ENCODE measurements around the gene ADK. TPM values are rescaled to one million over a fixed set of nuclear protein-coding genes. Genes with fewer than 3 reads are reported as not detected.
A peak's percentile ranks its signal among the peaks of the same experiment; 100 is the strongest.
"Not testable (repeated sequence)": the region's sequence is repeated elsewhere in the genome, so short reads cannot be mapped to it uniquely, and the experiment has no call there.

ADK gene
- total RNA-seq, 1 donor from 2014 or later = 28.5 TPM

DNA sequence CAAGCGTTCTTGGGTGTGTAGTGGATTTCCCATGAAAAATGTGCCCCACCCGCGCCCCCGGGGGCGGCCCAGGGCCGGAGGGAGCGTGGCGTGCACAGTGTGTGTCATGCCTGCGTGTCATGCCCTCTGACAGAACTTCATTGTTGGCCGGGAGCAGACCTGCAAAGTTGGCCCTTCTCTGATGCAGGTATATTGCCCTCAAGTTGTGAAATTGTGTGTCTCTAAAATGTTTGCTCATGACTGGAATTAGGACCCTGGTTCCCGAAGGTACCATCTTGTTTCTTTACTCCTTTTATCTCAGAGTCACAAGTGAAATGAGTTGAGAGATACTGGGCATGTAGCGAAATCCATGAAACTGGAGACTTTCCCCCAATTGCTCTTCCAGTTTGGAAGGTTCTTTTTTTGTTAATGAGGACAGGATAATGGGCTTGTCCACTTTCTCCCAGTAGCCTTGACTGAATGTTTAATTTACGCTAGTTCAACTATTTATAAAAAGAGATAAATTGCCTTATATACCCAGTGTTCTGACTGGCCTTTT lies 26.2 kb downstream of the ADK start:
- H3K4me1 Mint-ChIP-seq (ENCODE audit: unreplicated experiment) = peaks cover 11% of the 10 kb centered on the region
- H3K27me3 Mint-ChIP-seq = no peaks in the 10 kb centered on the region
- H3K27ac Mint-ChIP-seq = peak overlapping the region; percentile 97
- H3K36me3 Mint-ChIP-seq = peaks cover 3% of the 10 kb centered on the region
- TF ChIP-seq, protein P1, sequence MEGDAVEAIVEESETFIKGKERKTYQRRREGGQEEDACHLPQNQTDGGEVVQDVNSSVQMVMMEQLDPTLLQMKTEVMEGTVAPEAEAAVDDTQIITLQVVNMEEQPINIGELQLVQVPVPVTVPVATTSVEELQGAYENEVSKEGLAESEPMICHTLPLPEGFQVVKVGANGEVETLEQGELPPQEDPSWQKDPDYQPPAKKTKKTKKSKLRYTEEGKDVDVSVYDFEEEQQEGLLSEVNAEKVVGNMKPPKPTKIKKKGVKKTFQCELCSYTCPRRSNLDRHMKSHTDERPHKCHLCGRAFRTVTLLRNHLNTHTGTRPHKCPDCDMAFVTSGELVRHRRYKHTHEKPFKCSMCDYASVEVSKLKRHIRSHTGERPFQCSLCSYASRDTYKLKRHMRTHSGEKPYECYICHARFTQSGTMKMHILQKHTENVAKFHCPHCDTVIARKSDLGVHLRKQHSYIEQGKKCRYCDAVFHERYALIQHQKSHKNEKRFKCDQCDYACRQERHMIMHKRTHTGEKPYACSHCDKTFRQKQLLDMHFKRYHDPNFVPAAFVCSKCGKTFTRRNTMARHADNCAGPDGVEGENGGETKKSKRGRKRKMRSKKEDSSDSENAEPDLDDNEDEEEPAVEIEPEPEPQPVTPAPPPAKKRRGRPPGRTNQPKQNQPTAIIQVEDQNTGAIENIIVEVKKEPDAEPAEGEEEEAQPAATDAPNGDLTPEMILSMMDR (conservative IDR thresholded peaks at IDR 0.05) = no peak
- no peaks in the 10 kb centered on the region for H3K9me3 Mint-ChIP-seq
- peak; percentile 74 for DNase-seq (ENCODE audit: extremely low spot score, unreplicated experiment)
- peak overlapping the region; percentile 93 for H3K4me3 Mint-ChIP-seq

DNA sequence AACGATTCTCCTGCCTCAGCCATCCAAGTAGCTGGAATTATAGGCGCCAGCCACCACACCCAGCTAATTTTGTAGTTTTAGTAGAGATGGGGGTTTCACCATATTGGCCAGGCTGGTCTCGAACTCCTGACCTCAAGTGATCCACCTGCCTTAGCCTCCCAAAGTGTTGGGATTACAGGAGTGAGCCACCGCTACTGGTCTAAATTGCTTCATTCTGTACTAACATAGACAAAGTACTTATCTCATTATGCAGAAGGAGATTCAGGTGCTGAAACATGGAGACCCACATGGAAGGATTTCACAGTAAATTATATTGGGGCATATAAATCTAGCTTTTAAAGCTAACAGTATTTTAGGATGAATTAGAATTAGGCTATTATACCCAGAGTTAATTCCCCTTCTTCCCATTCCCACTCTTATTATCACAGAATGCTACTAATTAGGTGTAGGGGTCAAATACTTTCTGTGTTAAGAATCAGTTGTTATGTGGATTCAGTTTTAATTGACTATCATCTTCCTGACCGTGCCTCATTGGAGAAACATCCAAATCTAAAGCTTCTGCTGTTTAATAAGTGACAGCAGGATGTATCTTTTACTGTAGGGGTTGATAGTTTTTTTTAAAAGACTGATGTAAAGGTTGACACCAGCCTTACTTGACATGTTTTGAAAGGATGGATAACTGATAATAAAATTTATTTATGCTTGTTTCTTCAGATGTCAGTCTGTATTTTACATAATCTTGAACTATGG lies 27.2 kb downstream of the ADK start:
- Mint-ChIP-seq H3K4me1 (ENCODE audit: unreplicated experiment) (peaks cover 11% of the 10 kb centered on the region), H3K36me3 (peaks cover 3% of the 10 kb centered on the region), H3K27me3 (no peaks in the 10 kb centered on the region), H3K27ac (peak overlapping the region; percentile 46), H3K9me3 (no peaks in the 10 kb centered on the region), H3K4me3 (peak overlapping the region; percentile 72)
- no peak for DNase-seq (ENCODE audit: extremely low spot score, unreplicated experiment)
- TF ChIP-seq, protein P1 (conservative IDR thresholded peaks at IDR 0.05) = no peak

DNA sequence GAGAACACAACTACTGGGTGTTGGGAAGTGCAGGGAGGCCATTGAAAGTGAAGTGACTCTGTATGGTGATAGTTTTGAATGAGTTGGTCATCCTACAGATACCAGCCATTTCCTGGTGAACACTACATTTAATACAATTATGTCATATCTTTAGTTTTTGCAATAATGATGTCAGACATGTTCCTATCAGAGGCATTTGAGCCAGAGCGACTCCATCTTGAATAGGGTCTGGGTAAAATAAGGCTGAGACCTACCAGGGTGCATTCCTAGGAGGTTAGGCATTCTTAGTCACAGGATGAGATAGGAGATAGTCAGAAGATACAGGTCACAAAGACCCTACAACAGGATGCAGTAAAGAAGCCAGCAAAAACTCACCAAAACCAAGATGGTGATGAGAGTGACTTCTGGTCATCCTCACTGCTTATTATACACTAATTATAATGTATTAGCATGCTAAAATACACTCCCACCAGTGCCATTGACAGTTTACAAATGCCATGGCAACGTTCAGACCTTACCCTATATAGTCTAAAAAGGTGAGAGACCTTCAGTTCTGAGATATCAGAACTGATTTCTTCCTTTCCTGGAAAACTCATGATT lies 28.2 kb downstream of the ADK start:
- no peak for DNase-seq (ENCODE audit: extremely low spot score, unreplicated experiment)
- Mint-ChIP-seq H3K9me3 (no peaks in the 10 kb centered on the region), H3K4me1 (ENCODE audit: unreplicated experiment) (peaks cover 11% of the 10 kb centered on the region), H3K27ac (peak overlapping the region; percentile 52), H3K4me3 (peak overlapping the region; percentile 32), H3K36me3 (peaks cover 3% of the 10 kb centered on the region), H3K27me3 (no peaks in the 10 kb centered on the region)
- TF ChIP-seq, protein P1 (conservative IDR thresholded peaks at IDR 0.05) = no peak

GRCh38 chr10:74186678-74187077 lies 35.7 kb downstream of the ADK start:
- H3K27ac Mint-ChIP-seq = no peak overlapping the region

GRCh38 chr10:74187237-74187636 lies 36.2 kb downstream of the ADK start:
- DNase-seq (ENCODE audit: extremely low spot score, unreplicated experiment) = no peak
- no peaks in the 10 kb centered on the region for H3K9me3 Mint-ChIP-seq
- H3K36me3 Mint-ChIP-seq = peaks cover 3% of the 10 kb centered on the region
- TF ChIP-seq, protein P1 (conservative IDR thresholded peaks at IDR 0.05) = no peak
- H3K4me3 Mint-ChIP-seq = no peak overlapping the region
- H3K27ac Mint-ChIP-seq = peak overlapping the region; percentile 13
- H3K4me1 Mint-ChIP-seq (ENCODE audit: unreplicated experiment) = peaks cover 16% of the 10 kb centered on the region
- no peaks in the 10 kb centered on the region for H3K27me3 Mint-ChIP-seq

More at GRCh38 chr10:74186678-74187077, 35.7 kb downstream of the ADK start:
- peaks cover 16% of the 10 kb centered on the region for H3K4me1 Mint-ChIP-seq (ENCODE audit: unreplicated experiment)
- no peaks in the 10 kb centered on the region for H3K9me3 Mint-ChIP-seq
- TF ChIP-seq, protein P1 (conservative IDR thresholded peaks at IDR 0.05) = no peak
- H3K4me3 Mint-ChIP-seq = no peak overlapping the region
- no peaks in the 10 kb centered on the region for H3K27me3 Mint-ChIP-seq
- DNase-seq (ENCODE audit: extremely low spot score, unreplicated experiment) = no peak
- peaks cover 3% of the 10 kb centered on the region for H3K36me3 Mint-ChIP-seq

- H3K9me3 Mint-ChIP-seq = not testable (repeated sequence)
Measured at GRCh38 chr10:74188617-74189016, 37.6 kb downstream of the ADK start.

More at GRCh38 chr10:74188617-74189016, 37.6 kb downstream of the ADK start:
- peaks cover 16% of the 10 kb centered on the region for H3K4me1 Mint-ChIP-seq (ENCODE audit: unreplicated experiment)
- H3K27me3 Mint-ChIP-seq; H3K36me3 Mint-ChIP-seq; H3K4me3 Mint-ChIP-seq; H3K27ac Mint-ChIP-seq; DNase-seq (ENCODE audit: extremely low spot score, unreplicated experiment): not testable (repeated sequence)
